Measurements from ENCODE around the gene CCDC167. TPM values are rescaled to one million over a fixed set of nuclear protein-coding genes. Genes with fewer than 3 reads are reported as not detected.

CCDC167 gene
- total RNA-seq, 1 experiment from 2014 or later, result 27.8 TPM

- intact Hi-C loops (cut with micrococcal nuclease), result no loop called here
- CTCF ChIA-PET, result no interaction called here
Measured at GRCh38 chr6:37456816-37457560, 42.7 kb downstream of the CCDC167 start.

More at GRCh38 chr6:37456816-37457560, 42.7 kb downstream of the CCDC167 start:
- Histone ChIP-seq H3K79me2 (ENCODE audit: insufficient read depth, low read length) (no peaks in the 10 kb centered on the region), H3K9me3 (ENCODE audit: control insufficient read depth in 1 of 2, insufficient read depth in 1 of 2, low read depth in 1 of 2, low read length in 2 of 2) (no peaks in the 10 kb centered on the region), H3K4me3 (replicated peaks in 1 of 2; ENCODE audit: low read depth in 1 of 2, low read length in 2 of 2) (no peak overlapping the region), H3K9me2 (ENCODE audit: insufficient read depth) (no peaks in the 10 kb centered on the region), H3K36me3 (ENCODE audit: control insufficient read depth in 1 of 2, insufficient read depth in 2 of 2, low read length in 2 of 2) (peaks cover 18 to 21% of the 10 kb centered on the region in 2 experiments; a peak in 3 of 4 replicates), H4K20me1 (ENCODE audit: insufficient read depth) (no peaks in the 10 kb centered on the region), H3K9ac (ENCODE audit: low read length) (no peak overlapping the region), H2AFZ (ENCODE audit: low read depth, low read length, poor library complexity, severe bottlenecking) (no peak overlapping the region), H3K4me2 (ENCODE audit: low read length) (no peak overlapping the region), H3K27ac (ENCODE audit: low read depth, low read length) (no peak overlapping the region), H3K27me3 (ENCODE audit: insufficient read depth, low read length) (no peaks in the 10 kb centered on the region), H3K4me1 (ENCODE audit: control insufficient read depth in 1 of 2, insufficient read depth in 2 of 2, low read length in 2 of 2) (no peaks in the 10 kb centered on the region)
- ChIA-PET RAD21 (ENCODE audit: low non-redundant PET in 1 of 2, low total read pairs in 2 of 2, uncharacterized antibody in 2 of 2, unreplicated experiment in 2 of 2) (no interaction called here), POLR2A (no interaction called here)
- ATAC-seq, result no peak
- TF ChIP-seq ZBTB33 (IDR thresholded peaks at IDR 0.05; ENCODE audit: extremely low read depth, insufficient replicate concordance, low read length), result no peak
- TF ChIP-seq FOSL1 (IDR thresholded peaks at IDR 0.05; ENCODE audit: low read depth), result no peak
- no peak for TF ChIP-seq CBX3 (IDR thresholded peaks at IDR 0.05; ENCODE audit: low read depth)
- TF ChIP-seq POLR2A (IDR thresholded peaks at IDR 0.05; ENCODE audit: borderline replicate concordance, extremely low read depth, insufficient read depth, insufficient read length), result no peak
- no peak for TF ChIP-seq YY1 (IDR thresholded peaks at IDR 0.05; ENCODE audit: extremely low read depth, insufficient replicate concordance, low read depth, low read length)
- TF ChIP-seq SP1 (IDR thresholded peaks at IDR 0.05; ENCODE audit: low read depth), result no peak
- TF ChIP-seq RAD21 (IDR thresholded peaks at IDR 0.05; ENCODE audit: low read depth), result no peak
- TF ChIP-seq SRF (IDR thresholded peaks at IDR 0.05; ENCODE audit: low read depth), result no peak
- no peak for TF ChIP-seq SIN3A (IDR thresholded peaks at IDR 0.05; ENCODE audit: low read depth)
- TF ChIP-seq JUND (IDR thresholded peaks at IDR 0.05), result no peak
- TF ChIP-seq, protein P1, sequence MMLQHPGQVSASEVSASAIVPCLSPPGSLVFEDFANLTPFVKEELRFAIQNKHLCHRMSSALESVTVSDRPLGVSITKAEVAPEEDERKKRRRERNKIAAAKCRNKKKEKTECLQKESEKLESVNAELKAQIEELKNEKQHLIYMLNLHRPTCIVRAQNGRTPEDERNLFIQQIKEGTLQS (IDR thresholded peaks at IDR 0.05), result no peak
- TF ChIP-seq EGR1 (IDR thresholded peaks at IDR 0.05; ENCODE audit: low read depth), result no peak
- no peak for TF ChIP-seq POLR2AphosphoS5 (IDR thresholded peaks at IDR 0.05; ENCODE audit: low read depth, low read length)
- TF ChIP-seq ZFX (IDR thresholded peaks at IDR 0.05), result no peak
- TF ChIP-seq EZH2 (IDR thresholded peaks at IDR 0.05), result no peak
- TF ChIP-seq, protein P2, sequence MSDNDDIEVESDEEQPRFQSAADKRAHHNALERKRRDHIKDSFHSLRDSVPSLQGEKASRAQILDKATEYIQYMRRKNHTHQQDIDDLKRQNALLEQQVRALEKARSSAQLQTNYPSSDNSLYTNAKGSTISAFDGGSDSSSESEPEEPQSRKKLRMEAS (IDR thresholded peaks at IDR 0.05), result no peak
- TF ChIP-seq REST (IDR thresholded peaks at IDR 0.05; ENCODE audit: low read depth), result no peak
- no peak for TF ChIP-seq TCF7L2 (IDR thresholded peaks at IDR 0.05; ENCODE audit: borderline replicate concordance, extremely low read depth, insufficient read depth, insufficient read length)
- no peak for TF ChIP-seq ELF1 (IDR thresholded peaks at IDR 0.05; ENCODE audit: borderline replicate concordance, low read depth)
- no peak for TF ChIP-seq CEBPB (IDR thresholded peaks at IDR 0.05; ENCODE audit: low read depth)
- no peak for DNase-seq (ENCODE audit: low read depth, low spot score)
- no TSS peak for BruUV-seq (replicated peaks)
